SU-DHL-6 (cell line): ENCODE data around the gene PPP1R27.

ENCODE experiments used
- EZH2phosphoT487 ChIP-seq: fragments of 200-600 bp; sonication (generic), shearing (Covaris generic); conservative IDR thresholded peaks from 2 replicates; pipeline ENCODE4 v1.6.1; 2018; ENCODE audit warnings: mild to moderate bottlenecking, antibody characterized with exemption, low read length, moderate library complexity, mixed read lengths
- TF ChIP-seq, protein P1 (sequence below): fragments of 200-600 bp; sonication (generic); IDR thresholded peaks from one replicate; pipeline ENCODE4 v1.5.1; 2017; ENCODE audit warnings: antibody characterized with exemption, mild to moderate bottlenecking, low read length, moderate library complexity; ENCODE audit not compliant: insufficient read depth, poor library complexity, severe bottlenecking

DNA sequence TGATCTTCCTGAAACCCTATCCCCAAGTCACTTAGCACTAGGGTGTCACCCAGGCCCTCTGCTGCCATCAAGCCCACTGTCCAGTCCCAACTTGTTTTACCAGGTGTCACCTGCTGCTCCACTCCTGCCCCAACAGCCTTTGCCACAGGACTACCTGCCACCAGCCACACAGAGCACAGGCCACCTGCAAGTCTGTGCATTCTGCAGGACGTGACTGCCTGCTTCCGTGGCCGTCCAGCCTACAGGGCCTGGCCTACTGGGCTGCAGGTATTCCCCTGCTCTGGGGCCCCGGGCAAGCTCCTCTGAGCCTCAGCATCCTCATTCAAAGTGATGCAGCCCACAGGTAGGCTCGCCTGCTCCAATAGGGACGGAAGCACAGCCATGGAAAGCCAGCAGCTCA lies 5.0 kb downstream of the PPP1R27 start:
- TF ChIP-seq, protein P1, sequence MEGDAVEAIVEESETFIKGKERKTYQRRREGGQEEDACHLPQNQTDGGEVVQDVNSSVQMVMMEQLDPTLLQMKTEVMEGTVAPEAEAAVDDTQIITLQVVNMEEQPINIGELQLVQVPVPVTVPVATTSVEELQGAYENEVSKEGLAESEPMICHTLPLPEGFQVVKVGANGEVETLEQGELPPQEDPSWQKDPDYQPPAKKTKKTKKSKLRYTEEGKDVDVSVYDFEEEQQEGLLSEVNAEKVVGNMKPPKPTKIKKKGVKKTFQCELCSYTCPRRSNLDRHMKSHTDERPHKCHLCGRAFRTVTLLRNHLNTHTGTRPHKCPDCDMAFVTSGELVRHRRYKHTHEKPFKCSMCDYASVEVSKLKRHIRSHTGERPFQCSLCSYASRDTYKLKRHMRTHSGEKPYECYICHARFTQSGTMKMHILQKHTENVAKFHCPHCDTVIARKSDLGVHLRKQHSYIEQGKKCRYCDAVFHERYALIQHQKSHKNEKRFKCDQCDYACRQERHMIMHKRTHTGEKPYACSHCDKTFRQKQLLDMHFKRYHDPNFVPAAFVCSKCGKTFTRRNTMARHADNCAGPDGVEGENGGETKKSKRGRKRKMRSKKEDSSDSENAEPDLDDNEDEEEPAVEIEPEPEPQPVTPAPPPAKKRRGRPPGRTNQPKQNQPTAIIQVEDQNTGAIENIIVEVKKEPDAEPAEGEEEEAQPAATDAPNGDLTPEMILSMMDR = no peak
- no peak for TF ChIP-seq EZH2phosphoT487
